Stimulated activated CD4-positive, alpha-beta T cell treated with anti-CD3 and anti-CD28 coated beads, Interleukin-12 subunit alpha, Interleukin-12 subunit beta, amount 100 ng/mL, for 48 hours (primary cell): ENCODE results near the gene LRRC8E.

Experiments
- DNase-seq, 3 donors: peaks; one replicate each; pipeline ENCODE4 v3.0.0-alpha.2; 2020; ENCODE audit warnings: low read depth in 2 of 3, low spot score in 1 of 3

Gene LRRC8E

DNA sequence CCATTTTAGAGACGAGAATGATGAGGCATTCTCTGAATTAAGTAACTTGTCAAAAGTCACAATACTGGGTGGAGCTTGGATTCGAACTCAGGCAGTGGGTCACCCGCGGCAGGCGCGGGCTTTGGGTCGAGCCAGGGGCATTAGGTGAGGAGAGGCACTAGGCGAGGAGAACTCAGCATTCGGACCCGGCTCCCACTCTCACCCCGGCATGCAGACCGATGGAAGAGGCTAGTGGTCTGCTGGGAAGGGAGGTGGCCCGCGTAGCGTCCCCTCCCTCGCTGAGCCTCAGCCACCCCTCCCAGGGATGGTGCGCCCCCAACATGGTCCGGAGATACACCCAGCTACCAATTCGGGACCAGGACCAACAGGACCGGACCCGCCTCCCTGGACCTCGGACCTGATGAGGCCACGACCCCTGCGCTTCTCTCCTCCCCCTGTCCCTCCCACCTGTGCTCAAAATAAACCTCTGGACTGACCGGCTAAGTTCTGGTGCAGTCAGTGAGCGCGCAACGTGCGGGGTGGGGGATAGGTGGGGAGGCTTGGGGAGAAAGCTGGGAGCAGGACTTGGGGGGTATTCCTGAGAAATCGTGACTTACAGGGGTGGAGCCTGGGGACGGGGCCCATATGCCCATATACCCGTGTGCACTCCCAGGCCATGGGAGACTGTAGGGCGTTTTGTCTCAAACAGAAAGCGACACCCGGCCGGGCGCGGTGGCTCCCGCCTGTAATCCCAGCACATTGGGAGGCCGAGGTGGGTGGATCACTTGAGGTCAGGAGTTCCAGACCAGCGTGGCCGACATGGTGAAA is 30.5 kb downstream of the LRRC8E start:
- no peak for DNase-seq

GRCh38 chr19:7919610-7920518 is 31.6 kb downstream of the LRRC8E start, which contains the start of gene SNAPC2:
SNAPC2 (plus strand) TSS chr19:7920338; CDS start chr19:7920367, 29 bp downstream.
- peak; percentile 94 to 95 (median 95) for DNase-seq

DNA sequence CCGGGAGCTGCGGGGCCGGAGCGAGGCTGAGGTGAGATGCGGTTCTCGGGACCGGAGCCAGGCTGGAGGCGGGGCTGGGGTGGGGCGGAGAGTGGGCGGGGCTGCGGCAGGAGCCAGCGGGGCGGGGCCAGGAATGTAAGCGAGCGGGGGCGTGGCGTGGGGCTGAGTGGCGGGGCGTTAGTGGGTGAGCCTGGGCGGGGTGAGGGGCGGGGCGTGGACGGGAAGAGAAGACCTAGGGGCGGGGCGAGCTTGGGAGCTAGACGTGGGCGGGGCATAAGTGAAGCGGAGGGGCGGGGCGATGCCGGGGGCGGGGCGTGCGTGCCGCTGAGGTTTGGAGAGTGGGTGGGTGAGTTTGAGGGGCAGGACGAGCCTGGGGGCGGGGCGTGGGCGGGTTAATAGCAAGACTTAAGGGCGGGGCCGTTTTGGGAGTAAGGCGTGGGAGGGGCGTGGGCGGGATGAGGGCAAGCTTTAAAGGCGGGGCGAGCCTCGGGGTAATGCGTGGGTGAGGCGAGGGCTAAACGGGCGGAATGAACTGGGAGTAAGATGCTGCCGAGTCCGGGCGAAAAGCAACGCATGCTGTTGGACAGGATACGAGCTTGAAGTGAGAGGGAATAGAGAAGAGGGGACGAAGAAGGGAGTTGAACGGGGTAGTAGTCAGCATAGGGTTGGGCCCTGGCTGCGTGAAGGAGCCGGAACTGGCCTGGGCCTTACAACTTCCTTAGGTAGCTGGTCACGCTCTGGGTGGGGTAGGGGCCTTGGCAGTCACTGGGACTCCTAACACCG is 32.4 kb downstream of the LRRC8E start:
- peak; percentile 99 to 100 (median 99) for DNase-seq

DNA sequence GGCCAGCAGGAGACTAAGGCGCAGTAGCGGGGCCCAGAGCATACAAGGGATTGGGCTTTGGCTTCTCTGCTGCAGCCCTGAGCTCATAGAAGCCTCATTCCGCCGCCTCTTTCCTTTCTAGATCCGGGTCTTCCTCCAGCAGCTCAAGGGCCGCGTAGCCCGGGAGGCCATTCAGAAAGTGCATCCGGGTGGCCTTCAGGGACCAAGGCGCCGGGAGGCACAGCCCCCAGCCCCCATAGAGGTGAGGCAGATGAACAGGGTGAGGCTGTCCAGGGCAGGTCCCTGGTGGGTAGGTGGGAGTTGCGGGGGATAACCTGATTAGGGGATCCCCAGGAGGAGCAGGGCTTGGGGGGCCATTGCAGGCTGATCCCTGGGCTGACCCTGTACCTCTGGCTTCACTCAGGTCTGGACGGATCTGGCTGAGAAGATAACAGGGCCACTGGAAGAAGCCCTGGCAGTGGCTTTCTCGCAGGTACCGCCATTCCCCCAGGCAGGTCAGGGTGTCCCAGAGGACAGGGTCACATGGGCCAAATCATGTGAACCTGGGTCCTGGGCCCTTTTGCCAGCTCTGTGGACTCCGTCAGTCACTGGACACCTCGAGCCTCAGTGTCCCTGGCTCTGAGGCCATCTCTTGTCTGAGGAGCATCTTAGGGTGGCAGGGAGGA is 33.1 kb downstream of the LRRC8E start:
- no peak for DNase-seq

GRCh38 chr19:7921967-7922835 is 33.9 kb downstream of the LRRC8E start:
- no peak for DNase-seq

- DNase-seq, result no peak
Measured at GRCh38 chr19:7922836-7923195, 34.5 kb downstream of the LRRC8E start.

DNA sequence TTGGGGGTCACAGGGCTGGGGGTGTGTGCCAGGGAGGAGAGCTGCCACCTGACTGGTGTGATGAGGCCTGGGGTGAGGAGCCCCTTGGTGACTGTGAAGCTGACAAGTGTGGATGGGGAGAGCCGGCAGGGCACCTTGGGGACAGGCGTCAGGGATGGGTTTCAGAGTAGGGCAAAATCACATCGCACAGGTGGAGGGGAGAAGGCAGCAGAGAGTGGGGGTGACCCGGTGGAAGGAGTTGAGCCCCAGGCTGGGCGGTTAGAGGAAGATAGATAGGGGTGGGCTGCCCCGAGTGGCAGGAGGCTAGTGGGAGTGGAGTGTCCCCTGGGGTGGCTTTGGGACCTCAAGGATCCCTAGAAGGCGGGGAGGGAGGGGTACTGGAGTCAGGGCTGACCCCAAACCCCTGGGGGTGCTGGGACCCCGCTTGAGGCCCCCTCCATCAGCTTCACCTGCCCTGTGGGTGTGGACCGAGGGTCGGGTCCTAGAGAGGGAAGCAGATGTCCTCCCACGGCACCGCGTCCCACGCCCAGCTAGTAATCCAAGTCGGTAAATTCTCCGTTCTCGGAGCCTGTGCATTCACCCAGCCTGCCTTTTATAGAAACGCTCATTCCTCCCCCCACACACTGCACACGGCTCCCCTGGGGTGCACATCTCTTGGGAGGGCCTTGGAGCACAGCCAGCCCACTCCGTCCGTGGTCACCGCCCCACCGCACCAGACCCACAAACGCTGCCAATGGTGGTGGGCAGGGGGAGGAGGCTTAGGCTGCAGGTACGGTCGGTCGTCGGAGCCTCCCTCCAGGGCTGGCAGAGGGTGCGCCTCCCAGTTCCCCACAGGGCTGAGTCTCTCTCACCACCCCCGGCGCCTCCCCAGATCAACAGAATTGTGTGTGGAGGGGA is 35.2 kb downstream of the LRRC8E start:
- no peak for DNase-seq

- no peak for DNase-seq
Measured at GRCh38 chr19:7924241-7924640, 35.9 kb downstream of the LRRC8E start.

DNA sequence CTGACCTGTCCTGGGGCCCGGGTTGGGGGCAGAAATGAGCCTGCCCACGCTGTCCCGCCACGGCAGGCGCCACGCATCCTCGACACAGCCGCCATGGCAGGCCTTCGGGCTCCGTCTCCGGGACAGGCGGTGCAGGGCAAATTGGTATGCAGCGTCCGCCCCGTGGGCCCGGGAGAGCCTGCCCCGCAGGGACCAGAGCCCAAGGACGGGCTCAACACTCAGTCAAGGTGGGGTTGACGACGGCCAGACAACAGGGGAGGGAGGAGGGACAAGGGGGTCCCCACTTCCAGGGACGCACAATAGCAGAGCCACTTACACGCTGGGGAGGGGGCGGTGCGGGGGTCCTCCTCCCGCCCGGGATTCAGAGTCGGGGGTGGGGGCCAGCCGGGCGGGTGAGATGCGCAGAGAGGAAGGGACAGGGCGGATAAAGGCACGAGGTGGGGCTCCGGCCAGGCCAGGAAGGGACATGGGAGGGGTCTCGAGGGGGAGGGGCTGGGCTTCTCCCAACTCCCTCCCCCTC is 36.4 kb downstream of the LRRC8E start:
- no peak for DNase-seq

GRCh38 chr19:7925171-7925851 is 37.0 kb downstream of the LRRC8E start:
- peak; percentile 65 to 74 (median 66) for DNase-seq

- DNase-seq, result peak; percentile 55 to 73 (median 68)
Measured at GRCh38 chr19:7926021-7926726, 37.9 kb downstream of the LRRC8E start, which contains the start of gene CTXN1. CTXN1 (minus strand) TSS chr19:7926135; CDS start chr19:7925538, 597 bp downstream.

GRCh38 chr19:7926727-7927604 is 38.7 kb downstream of the LRRC8E start:
- DNase-seq, result no peak

- no peak for DNase-seq
Measured at GRCh38 chr19:7927605-7928333, 39.5 kb downstream of the LRRC8E start.

GRCh38 chr19:7928334-7928706 is 40.0 kb downstream of the LRRC8E start:
- DNase-seq, result no peak
